PC-3 (cell line): Measurements from ENCODE around the gene DTL. TPM values are rescaled to one million over a fixed set of nuclear protein-coding genes. Genes with fewer than 3 reads are reported as not detected.

Experiments
- ATAC-seq: fragments of 200-7000 bp; cut with Tn5 transposase; 2 replicates; pipeline ENCODE4 v1.9.1; 2020; ENCODE audit warnings: mild to moderate bottlenecking, moderate library complexity
- BruUV-seq: library from RNA; stranded (reverse); fragments of 400-500 nt; replicated peaks from 2 replicates; lab custom pipeline; 2021; lab: Mats Ljungman, UMichigan
- CTCF ChIA-PET: fragments of 300-600 bp; sonication (Branson Sonifier 250); formaldehyde crosslinking; loops from one replicate; lab custom pipeline; 2022; ENCODE audit warnings: antibody characterized with exemption; lab: Charles Lee
- POLR2A ChIA-PET: fragments of 300-600 bp; sonication (Branson Sonifier 250); formaldehyde crosslinking; loops from one replicate; lab custom pipeline; 2022; ENCODE audit warnings: antibody characterized with exemption; ENCODE audit not compliant: unreplicated experiment; lab: Charles Lee
- DNase-seq: peaks from one replicate; pipeline ENCODE4 v3.0.0-alpha.2; 2015
- H2AFZ ChIP-seq: fragments of 300-600 bp; sonication (generic); 2 replicates; pipeline ENCODE4 v1.6.0; 2016; ENCODE audit warnings: antibody characterized with exemption, low read length
- H3F3A ChIP-seq: fragments of 300-600 bp; sonication (generic); one replicate; pipeline ENCODE4 v1.6.0; 2017; ENCODE audit warnings: antibody characterized with exemption, low read length, control low read depth, mild to moderate bottlenecking; ENCODE audit not compliant: unreplicated experiment
- H3K27ac ChIP-seq: fragments of 300-600 bp; sonication (generic); 2 replicates; pipeline ENCODE4 v1.5.1; 2016; ENCODE audit warnings: mild to moderate bottlenecking, low read length
- H3K27me3 ChIP-seq: fragments of 300-600 bp; sonication (generic); 2 replicates; pipeline ENCODE4 v1.6.1; 2016; ENCODE audit warnings: low read length, mixed read lengths
- H3K36me3 ChIP-seq: fragments of 300-600 bp; sonication (generic); 2 replicates; pipeline ENCODE4 v1.6.1; 2016; ENCODE audit warnings: low read depth, mixed run types, low read length, mixed read lengths
- H3K4me1 ChIP-seq: fragments of 300-600 bp; sonication (generic); 2 replicates; pipeline ENCODE4 v1.5.1; 2016; ENCODE audit warnings: low read length; ENCODE audit not compliant: insufficient read depth
- H3K4me2 ChIP-seq: fragments of 300-600 bp; sonication (generic); 2 replicates; pipeline ENCODE4 v1.6.0; 2016; ENCODE audit warnings: low read length
- H3K4me3 ChIP-seq: fragments of 300-600 bp; sonication (generic); 2 replicates; pipeline ENCODE4 v1.5.1; 2016; ENCODE audit warnings: mild to moderate bottlenecking, low read length, mixed read lengths
- H3K79me2 ChIP-seq: fragments of 300-600 bp; sonication (generic); 2 replicates; pipeline ENCODE4 v1.6.1; 2017; ENCODE audit warnings: low read length, mixed read lengths
- H3K9ac ChIP-seq: fragments of 300-600 bp; sonication (generic); 2 replicates; pipeline ENCODE4 v1.6.0; 2016; ENCODE audit warnings: mild to moderate bottlenecking, low read length
- H3K9me2 ChIP-seq: fragments of 300-600 bp; sonication (generic); replicated peaks from 2 replicates; pipeline ENCODE4 v1.6.1; 2016; ENCODE audit warnings: mixed run types, low read length, mixed read lengths
- H3K9me3 ChIP-seq: fragments of 300-600 bp; sonication (generic); 2 replicates; pipeline ENCODE4 v1.6.1; 2016; ENCODE audit warnings: low read length, mixed read lengths
- H4K20me1 ChIP-seq: fragments of 300-600 bp; sonication (generic); 2 replicates; pipeline ENCODE4 v1.6.1; 2016; ENCODE audit warnings: low read length, mixed read lengths
- CTCF ChIP-seq: fragments of 300-600 bp; sonication (generic); conservative IDR thresholded peaks from 2 replicates; pipeline ENCODE4 v1.5.1; 2017; ENCODE audit warnings: antibody characterized with exemption, low read depth, mild to moderate bottlenecking, low read length
- EZH2 ChIP-seq: fragments of 300-600 bp; sonication (generic); IDR thresholded peaks from one replicate; pipeline ENCODE4 v1.6.1; 2017; ENCODE audit warnings: antibody characterized with exemption, mild to moderate bottlenecking, low read length; ENCODE audit not compliant: unreplicated experiment
- EZH2phosphoT487 ChIP-seq: fragments of 300-600 bp; sonication (generic); IDR thresholded peaks from 2 replicates; pipeline ENCODE4 v1.6.1; 2018; ENCODE audit warnings: mild to moderate bottlenecking, antibody characterized with exemption, low read length, borderline replicate concordance
- intact Hi-C: fragments of 100-400 bp; cut with micrococcal nuclease; formaldehyde crosslinking; loops from 2 replicates; pipeline ENCODE4 v1.9.0; 2023
- total RNA-seq: library from RNA; depleted of rRNA; stranded (reverse); fragments of >200 nt; gene quantifications from 2 replicates; pipeline ENCODE4 v1.2.3, GENCODE V29; 2014

The DTL gene
- total RNA-seq, 1 experiment from 2014 or later: 65.0 TPM

GRCh38 chr1:212119397-212119837, 83.9 kb downstream of the DTL start:
- Histone ChIP-seq H3K9ac (no peak overlapping the region), H3K27me3 (no peaks in the 10 kb centered on the region), H2AFZ (no peak overlapping the region), H3K4me2 (no peak overlapping the region), H3K27ac (no peak overlapping the region), H3K4me1 (no peaks in the 10 kb centered on the region), H3K9me3 (no peaks in the 10 kb centered on the region), H3K4me3 (no peak overlapping the region), H3K79me2 (no peaks in the 10 kb centered on the region), H3F3A (no peaks in the 10 kb centered on the region), H3K36me3 (no peaks in the 10 kb centered on the region), H4K20me1 (no peaks in the 10 kb centered on the region), H3K9me2 (no peaks in the 10 kb centered on the region)
- no TSS peak for BruUV-seq
- ChIA-PET CTCF (no interaction called here), POLR2A (interaction anchor here (0.5 kb wide), 1 partner anchor 111 kb away, joined by 3 read pairs; no protein-coding TSS in a partner anchor)
- intact Hi-C loops: no loop called here
- DNase-seq (no peak), ATAC-seq (no peak)
- TF ChIP-seq EZH2 (no peak), CTCF (no peak), EZH2phosphoT487 (no peak)

- POLR2A ChIA-PET: no interaction called here
- DNase-seq (no peak), ATAC-seq (no peak)
- Histone ChIP-seq H4K20me1 (no peaks in the 10 kb centered on the region), H3K36me3 (no peaks in the 10 kb centered on the region), H3K9me2 (no peaks in the 10 kb centered on the region), H3K4me2 (no peak overlapping the region), H3K27me3 (no peaks in the 10 kb centered on the region), H2AFZ (no peak overlapping the region), H3K4me1 (no peaks in the 10 kb centered on the region), H3F3A (no peaks in the 10 kb centered on the region), H3K9ac (no peak overlapping the region), H3K79me2 (no peaks in the 10 kb centered on the region), H3K9me3 (no peaks in the 10 kb centered on the region), H3K27ac (no peak overlapping the region), H3K4me3 (no peak overlapping the region)
- CTCF ChIA-PET: no interaction called here
- BruUV-seq: no TSS peak
- no peak for TF ChIP-seq CTCF
- TF ChIP-seq EZH2: no peak
- no peak for TF ChIP-seq EZH2phosphoT487
- intact Hi-C loops: no loop called here
Measured at GRCh38 chr1:212119863-212120262, 84.3 kb downstream of the DTL start.

GRCh38 chr1:212121779-212122178, 86.2 kb downstream of the DTL start:
- H2AFZ ChIP-seq: no peak overlapping the region
- intact Hi-C loops: no loop called here
- no peaks in the 10 kb centered on the region for H4K20me1 ChIP-seq
- H3K9me3 ChIP-seq: no peaks in the 10 kb centered on the region
- no peaks in the 10 kb centered on the region for H3K9me2 ChIP-seq
- no peak overlapping the region for H3K4me3 ChIP-seq
- H3K27me3 ChIP-seq: no peaks in the 10 kb centered on the region
- no peaks in the 10 kb centered on the region for H3K4me1 ChIP-seq
- ATAC-seq (no peak), DNase-seq (no peak)
- no peaks in the 10 kb centered on the region for H3K79me2 ChIP-seq
- BruUV-seq: no TSS peak
- H3F3A ChIP-seq: no peaks in the 10 kb centered on the region
- H3K4me2 ChIP-seq: no peak overlapping the region
- H3K27ac ChIP-seq: no peak overlapping the region
- no peak overlapping the region for H3K9ac ChIP-seq
- no peak for TF ChIP-seq EZH2
- POLR2A ChIA-PET: no interaction called here
- H3K36me3 ChIP-seq: no peaks in the 10 kb centered on the region
- CTCF ChIA-PET: no interaction called here
